CD4-positive, alpha-beta T cell (primary cell): ENCODE data around the gene CRIM1. TPM values are rescaled to one million over a fixed set of nuclear protein-coding genes. Genes with fewer than 3 reads are reported as not detected.
A peak's percentile ranks its signal among the peaks of the same experiment; 100 is the strongest.

Experiments used
- ATAC-seq: fragments of 200-7000 bp; cut with Tn5 transposase; one replicate; pipeline ENCODE4 v1.10.0; 2022; ENCODE audit warnings: mild to moderate bottlenecking; ENCODE audit not compliant: poor library complexity
- CTCF ChIA-PET: fragments of 350-600 bp; sonication (Branson Sonifier 250); formaldehyde crosslinking; loops from one replicate; lab custom pipeline; 2021; ENCODE audit warnings: antibody characterized with exemption, inconsistent platforms; lab: Charles Lee
- POLR2A ChIA-PET: fragments of 350-600 bp; sonication (Branson Sonifier 250); formaldehyde crosslinking; loops from one replicate; lab custom pipeline; 2021; ENCODE audit warnings: antibody characterized with exemption, inconsistent platforms; lab: Charles Lee
- DNase-seq, 14 experiments: peaks; one replicate each; pipeline ENCODE4 v3.0.0-alpha.2; 2013 to 2020; ENCODE audit warnings: mixed read lengths in 2 of 14
- H3K27ac ChIP-seq, 2 donors: one replicate each; pipeline versions ENCODE4 v1.5.1 to v1.7.0; 2013; ENCODE audit warnings: low read length in 2 of 2, low read depth in 1 of 2, mild to moderate bottlenecking in 1 of 2
- H3K27me3 ChIP-seq, 2 experiments: 1 replicate in 1 of 2; 2 replicates in 1 of 2; pipeline versions ENCODE4 v1.6.1 to v1.7.0; 2013; ENCODE audit warnings: low read length in 2 of 2, control low read depth in 1 of 2, mild to moderate bottlenecking in 1 of 2, moderate library complexity in 1 of 2; ENCODE audit not compliant: insufficient read depth in 2 of 2, control insufficient read depth in 1 of 2
- H3K36me3 ChIP-seq: one replicate; pipeline ENCODE4 v1.6.1; 2013; ENCODE audit warnings: low read length, control low read depth; ENCODE audit not compliant: insufficient read depth
- H3K4me1 ChIP-seq: one replicate; pipeline ENCODE4 v1.6.1; 2013; ENCODE audit warnings: low read length, control low read depth; ENCODE audit not compliant: insufficient read depth
- H3K4me3 ChIP-seq: one replicate; pipeline ENCODE4 v1.5.1; 2013; ENCODE audit warnings: mild to moderate bottlenecking, low read length, moderate library complexity
- H3K9me3 ChIP-seq, 2 experiments: 1 replicate in 1 of 2; 2 replicates in 1 of 2; pipeline versions ENCODE4 v1.6.1 to v1.7.0; 2013; ENCODE audit warnings: low read length in 2 of 2, mild to moderate bottlenecking in 2 of 2, control low read depth in 1 of 2, moderate library complexity in 1 of 2; ENCODE audit not compliant: control insufficient read depth in 1 of 2, insufficient read depth in 1 of 2
- H3K27ac Mint-ChIP-seq: one replicate; pipeline ENCODE4 v1.8.0; 2020; ENCODE audit warnings: mixed read lengths
- H3K27me3 Mint-ChIP-seq: one replicate; pipeline ENCODE4 v1.8.0; 2021; ENCODE audit warnings: mixed read lengths
- H3K36me3 Mint-ChIP-seq: one replicate; pipeline ENCODE4 v1.8.0; 2021; ENCODE audit warnings: low read depth, mixed read lengths
- H3K4me1 Mint-ChIP-seq: one replicate; pipeline ENCODE4 v1.8.0; 2021; ENCODE audit warnings: low read depth, mixed read lengths
- H3K4me3 Mint-ChIP-seq: one replicate; pipeline ENCODE4 v1.8.0; 2020; ENCODE audit warnings: mild to moderate bottlenecking, mixed read lengths
- H3K9me3 Mint-ChIP-seq: one replicate; pipeline ENCODE4 v1.8.0; 2020; ENCODE audit warnings: mixed read lengths
- intact Hi-C, 2 experiments: fragments of 100-400 bp; cut with DNase I in 1 of 2; cut with micrococcal nuclease in 1 of 2; formaldehyde crosslinking; loops; one replicate each; pipeline versions ENCODE4 v1.15.1 to v1.9.0; 2023 to 2025; cut with DNase I, micrococcal nuclease
- total RNA-seq, 174 experiments: library from RNA in 2 of 174; stranded (reverse) in 2 of 174; gene quantifications; one replicate each; pipeline ENCODE4 v1.2.3 and lab custom pipeline; 2021 to 2026
- TF ChIP-seq, protein P1 (sequence below): fragments of 200-600 bp; IDR thresholded peaks from one replicate; pipeline ENCODE4 v1.8.0; 2022; ENCODE audit warnings: antibody characterized with exemption, mild to moderate bottlenecking

Gene CRIM1
- total RNA-seq, 2 experiments from 2014 or later, result 1.1 to 1.7 TPM

GRCh38 chr2:36545871-36546416 lies 190.4 kb downstream of the CRIM1 start:
- ChIA-PET POLR2A (interaction anchor here (1.2 kb wide), 1 partner anchor 9 kb away, joined by 3 read pairs; no protein-coding TSS in a partner anchor), CTCF (no interaction called here)
- Histone ChIP-seq H3K4me3 (no peak overlapping the region), H3K27me3 (no peaks in the 10 kb centered on the region), H3K9me3 (no peaks in the 10 kb centered on the region), H3K36me3 (peaks cover 8% of the 10 kb centered on the region), H3K4me1 (no peaks in the 10 kb centered on the region), H3K27ac (no peak overlapping the region)
- Mint-ChIP-seq H3K9me3 (no peaks in the 10 kb centered on the region), H3K4me1 (peaks cover 18% of the 10 kb centered on the region), H3K27ac (no peak overlapping the region), H3K4me3 (no peak overlapping the region), H3K36me3 (peaks cover 42% of the 10 kb centered on the region), H3K27me3 (no peaks in the 10 kb centered on the region)
- DNase-seq (no peak), ATAC-seq (no peak)
- TF ChIP-seq, protein P1, sequence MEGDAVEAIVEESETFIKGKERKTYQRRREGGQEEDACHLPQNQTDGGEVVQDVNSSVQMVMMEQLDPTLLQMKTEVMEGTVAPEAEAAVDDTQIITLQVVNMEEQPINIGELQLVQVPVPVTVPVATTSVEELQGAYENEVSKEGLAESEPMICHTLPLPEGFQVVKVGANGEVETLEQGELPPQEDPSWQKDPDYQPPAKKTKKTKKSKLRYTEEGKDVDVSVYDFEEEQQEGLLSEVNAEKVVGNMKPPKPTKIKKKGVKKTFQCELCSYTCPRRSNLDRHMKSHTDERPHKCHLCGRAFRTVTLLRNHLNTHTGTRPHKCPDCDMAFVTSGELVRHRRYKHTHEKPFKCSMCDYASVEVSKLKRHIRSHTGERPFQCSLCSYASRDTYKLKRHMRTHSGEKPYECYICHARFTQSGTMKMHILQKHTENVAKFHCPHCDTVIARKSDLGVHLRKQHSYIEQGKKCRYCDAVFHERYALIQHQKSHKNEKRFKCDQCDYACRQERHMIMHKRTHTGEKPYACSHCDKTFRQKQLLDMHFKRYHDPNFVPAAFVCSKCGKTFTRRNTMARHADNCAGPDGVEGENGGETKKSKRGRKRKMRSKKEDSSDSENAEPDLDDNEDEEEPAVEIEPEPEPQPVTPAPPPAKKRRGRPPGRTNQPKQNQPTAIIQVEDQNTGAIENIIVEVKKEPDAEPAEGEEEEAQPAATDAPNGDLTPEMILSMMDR, result no peak
- intact Hi-C loops, result no loop called here

DNA sequence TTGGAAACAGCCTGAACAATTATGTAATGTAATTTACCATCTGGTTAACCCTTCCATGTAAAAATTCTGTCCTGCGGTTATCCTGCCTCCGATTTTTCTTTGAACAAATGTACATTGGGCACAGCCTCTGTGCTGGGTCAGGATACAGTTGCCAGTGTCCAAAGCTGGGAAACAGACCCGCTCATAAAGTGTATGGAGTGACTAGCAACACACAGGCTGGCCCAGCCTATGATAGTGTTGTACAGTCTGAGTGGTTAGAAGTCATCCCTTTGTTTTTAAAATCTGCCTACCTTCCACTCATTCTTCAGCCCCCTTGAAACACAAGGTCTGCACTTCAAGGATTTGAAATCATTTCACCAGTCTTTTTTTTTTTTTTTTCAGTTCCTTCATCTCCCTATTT lies 192.3 kb downstream of the CRIM1 start:
- Histone ChIP-seq H3K4me1 (no peaks in the 10 kb centered on the region), H3K27me3 (no peaks in the 10 kb centered on the region), H3K4me3 (no peak overlapping the region), H3K36me3 (peaks cover 27% of the 10 kb centered on the region), H3K27ac (no peak overlapping the region), H3K9me3 (no peaks in the 10 kb centered on the region)
- no peaks in the 10 kb centered on the region for H3K9me3 Mint-ChIP-seq
- H3K27ac Mint-ChIP-seq, result no peak overlapping the region
- H3K27me3 Mint-ChIP-seq, result no peaks in the 10 kb centered on the region
- H3K36me3 Mint-ChIP-seq, result peaks cover 61% of the 10 kb centered on the region
- POLR2A ChIA-PET, result no interaction called here
- TF ChIP-seq, protein P1, result no peak
- H3K4me3 Mint-ChIP-seq, result no peak overlapping the region
- H3K4me1 Mint-ChIP-seq, result peaks cover 18% of the 10 kb centered on the region
- DNase-seq (no peak), ATAC-seq (no peak)
- intact Hi-C loops, result no loop called here
- CTCF ChIA-PET, result no interaction called here

DNA sequence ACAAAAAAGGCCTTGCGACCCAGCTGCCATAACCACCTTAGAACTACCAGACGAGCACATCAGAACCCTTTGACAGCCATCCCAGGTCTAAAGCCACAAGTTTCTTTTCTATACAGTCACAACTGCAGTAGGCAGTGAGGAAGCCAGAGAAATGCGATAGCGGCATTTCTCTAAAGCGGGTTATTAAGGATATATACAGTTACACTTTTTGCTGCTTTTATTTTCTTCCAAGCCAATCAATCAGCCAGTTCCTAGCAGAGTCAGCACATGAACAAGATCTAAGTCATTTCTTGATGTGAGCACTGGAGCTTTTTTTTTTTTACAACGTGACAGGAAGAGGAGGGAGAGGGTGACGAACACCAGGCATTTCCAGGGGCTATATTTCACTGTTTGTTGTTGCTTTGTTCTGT lies 193.6 kb downstream of the CRIM1 start:
- CTCF ChIA-PET, result no interaction called here
- TF ChIP-seq, protein P1, result no peak
- H3K4me3 ChIP-seq, result no peak overlapping the region
- DNase-seq (peak in 1 of 14 experiments; percentile 17), ATAC-seq (peak; percentile 57)
- H3K4me1 ChIP-seq, result no peaks in the 10 kb centered on the region
- no peaks in the 10 kb centered on the region for H3K27me3 ChIP-seq
- Mint-ChIP-seq H3K4me1 (peaks cover 18% of the 10 kb centered on the region), H3K27ac (peak overlapping the region; percentile 33), H3K4me3 (peak overlapping the region; percentile 21), H3K27me3 (no peaks in the 10 kb centered on the region), H3K9me3 (no peaks in the 10 kb centered on the region), H3K36me3 (peaks cover 73% of the 10 kb centered on the region)
- intact Hi-C loops, result no loop called here
- H3K27ac ChIP-seq, result no peak overlapping the region
- no peaks in the 10 kb centered on the region for H3K9me3 ChIP-seq
- POLR2A ChIA-PET, result no interaction called here
- peaks cover 30% of the 10 kb centered on the region for H3K36me3 ChIP-seq
